Spleen (tissue), 11 donors: ENCODE results near the gene GTF2I. TPM values are rescaled to one million over a fixed set of nuclear protein-coding genes. Genes with fewer than 3 reads are reported as not detected.

Experiments used
- DNase-seq: peaks from one replicate; pipeline ENCODE4 v3.0.0-alpha.2; 2020
- H3K27ac ChIP-seq, 8 donors: fragments of 200-600 bp; sonication (generic) in 7 of 8; 1 replicate in 4 of 8; 2 replicates in 4 of 8; pipeline versions ENCODE4 v1.5.0 to v1.8.0; 2016 to 2021; ENCODE audit warnings: inconsistent platforms in 4 of 8, mild to moderate bottlenecking in 4 of 8, moderate library complexity in 1 of 8
- H3K27me3 ChIP-seq, 7 donors: fragments of 200-600 bp; sonication (generic) in 6 of 7; replicated peaks in 1 of 7; 1 replicate in 4 of 7; 2 replicates in 3 of 7; pipeline versions ENCODE4 v1.5.0 to v1.8.0; 2016 to 2021; ENCODE audit warnings: inconsistent platforms in 3 of 7, mild to moderate bottlenecking in 1 of 7
- H3K36me3 ChIP-seq, 6 donors: fragments of 200-600 bp; sonication (generic) in 5 of 6; 1 replicate in 4 of 6; 2 replicates in 2 of 6; pipeline versions ENCODE4 v1.5.0 to v1.8.0; 2016 to 2021; ENCODE audit warnings: inconsistent platforms in 2 of 6
- H3K4me1 ChIP-seq, 6 donors: fragments of 200-600 bp; sonication (generic) in 5 of 6; 1 replicate in 3 of 6; 2 replicates in 3 of 6; pipeline versions ENCODE4 v1.5.0 to v1.8.0; 2016 to 2021; ENCODE audit warnings: inconsistent platforms in 3 of 6
- H3K4me3 ChIP-seq, 8 donors: fragments of 200-600 bp; sonication (generic) in 7 of 8; 1 replicate in 4 of 8; 2 replicates in 4 of 8; pipeline versions ENCODE4 v1.5.0 to v1.8.0; 2016 to 2021; ENCODE audit warnings: inconsistent platforms in 4 of 8, mild to moderate bottlenecking in 4 of 8, moderate library complexity in 2 of 8
- H3K9me3 ChIP-seq, 8 donors: fragments of 200-600 bp; sonication (generic) in 7 of 8; 1 replicate in 4 of 8; 2 replicates in 4 of 8; pipeline versions ENCODE4 v1.5.0 to v1.8.0; 2016 to 2021; ENCODE audit warnings: inconsistent platforms in 4 of 8
- CTCF ChIP-seq, 11 experiments: fragments of 200-600 bp in 7 of 11; fragments of 450-650 bp in 4 of 11; sonication (generic) in 4 of 11; IDR thresholded peaks in 8 of 11; conservative IDR thresholded peaks in 3 of 11; 1 replicate in 7 of 11; 2 replicates in 4 of 11; pipeline versions ENCODE4 v1.4.0 to v1.8.0; 2016 to 2021; ENCODE audit warnings: antibody characterized with exemption in 11 of 11, inconsistent platforms in 4 of 11, mild to moderate bottlenecking in 1 of 11
- POLR2A ChIP-seq, 3 donors: fragments of 450-650 bp; IDR thresholded peaks; one replicate each; pipeline ENCODE4 v1.5.1; 2017; ENCODE audit warnings: antibody characterized with exemption in 3 of 3, mild to moderate bottlenecking in 1 of 3
- POLR2AphosphoS5 ChIP-seq, 3 donors: sonication (generic); formaldehyde crosslinking; IDR thresholded peaks; one replicate each; pipeline ENCODE4 v1.5.1; 2017; ENCODE audit warnings: antibody characterized with exemption in 3 of 3
- WGBS, 5 donors: extraction: QIAGEN DNeasy Blood & Tissue Kit in 3 of 5; methylation state at CpG; one replicate each; pipeline versions ENCODE4 v1.1.5 to v1.1.7; 2013 to 2018; 5-methylcytosine and 5-hydroxymethylcytosine counted together
- intact Hi-C: fragments of 100-400 bp; cut with DNase I; formaldehyde crosslinking; loops from one replicate; pipeline ENCODE4 v1.15.0; 2023; ENCODE audit warnings: low total_unique reads
- polyA plus RNA-seq, 3 donors: library from polyadenylated mRNA; stranded (reverse); fragments of 200-250 nt; gene quantifications; one replicate each; pipeline ENCODE4 v1.2.1, GENCODE V29; 2013
- total RNA-seq, 7 donors: library from RNA; depleted of rRNA in 3 of 7; stranded (reverse); fragments of >200 nt in 3 of 7; fragmentation: NEBNext Ultra II Directional in 4 of 7; extraction: Animal tissue kit (Norgen Biotek cat#: 25700) in 4 of 7; gene quantifications; one replicate each; pipeline versions ENCODE4 v1.1.0 to v1.2.1, GENCODE V29; 2016 to 2021
- donor health status: healthy with polysubstance abuse.
- donor health status: DM: no; HTN: no; CAD: no; lungs with moderate emphysema.
- donor health status: DM: no; HTN: no; CAD: no.
- donor health status: Bipolar disorder and iron deficiency.
- donor health status: healthy.
- donor health status: DM: no; HTN: no; CAD: no.
- donor health status: DM: yes; HTN: yes; CAD: no.

GTF2I gene
- total and polyA plus RNA-seq, 10 donors, result 13.5 to 257 (median 180) TPM

GRCh38 chr7:74617180-74617744 is 40.3 kb upstream of the GTF2I start:
- DNase-seq, result no peak

GRCh38 chr7:74619235-74619860 is 38.2 kb upstream of the GTF2I start:
- Histone ChIP-seq H3K9me3 (no peaks in the 10 kb centered on the region), H3K36me3 (no peaks in the 10 kb centered on the region), H3K4me3 (no peak overlapping the region), H3K27ac (no peak overlapping the region), H3K4me1 (peaks cover 4 to 24% (median 14%) of the 10 kb centered on the region in 6 donors), H3K27me3 (no peaks in the 10 kb centered on the region)
- TF ChIP-seq POLR2AphosphoS5 (IDR thresholded peaks at IDR 0.05) (no peak), POLR2A (IDR thresholded peaks at IDR 0.05) (no peak), CTCF (IDR thresholded peaks at IDR 0.05 in 8 of 11, conservative IDR thresholded peaks at IDR 0.05 in 3 of 11) (no peak)
- 88 to 94% (median 92%) methylated on average over 12 to 14 of the region's 14 CpGs for WGBS, 5 donors
- intact Hi-C loops, result no loop called here
- no peak for DNase-seq

More at GRCh38 chr7:74617180-74617744, 40.3 kb upstream of the GTF2I start:
- H3K4me3 ChIP-seq, result peak overlapping the region in 1 of 8 donors; percentile 28
- H3K9me3 ChIP-seq, result no peaks in the 10 kb centered on the region
- H3K36me3 ChIP-seq, result no peaks in the 10 kb centered on the region
- peak overlapping the region in 4 of 8 donors; percentile 1 to 59 (median 17) for H3K27ac ChIP-seq
- H3K4me1 ChIP-seq, result peaks cover 4 to 24% (median 14%) of the 10 kb centered on the region in 6 donors
- intact Hi-C loops, result no loop called here
- WGBS, 5 donors, result 18 to 30% (median 26%) methylated on average over 7 to 9 of the region's 9 CpGs
- H3K27me3 ChIP-seq, result no peaks in the 10 kb centered on the region
- TF ChIP-seq POLR2AphosphoS5 (IDR thresholded peaks at IDR 0.05) (peak in 1 of 3 donors; percentile 36), POLR2A (IDR thresholded peaks at IDR 0.05) (no peak)

- H3K27ac ChIP-seq, result no peak overlapping the region
- intact Hi-C loops, result no loop called here
- no peak for TF ChIP-seq CTCF (IDR thresholded peaks at IDR 0.05 in 8 of 11, conservative IDR thresholded peaks at IDR 0.05 in 3 of 11)
- TF ChIP-seq POLR2A (IDR thresholded peaks at IDR 0.05), result no peak
- TF ChIP-seq POLR2AphosphoS5 (IDR thresholded peaks at IDR 0.05), result no peak
- no peak overlapping the region for H3K4me3 ChIP-seq
- H3K27me3 ChIP-seq, result no peaks in the 10 kb centered on the region
- peaks cover 2 to 18% (median 11%) of the 10 kb centered on the region in 6 donors for H3K4me1 ChIP-seq
- H3K36me3 ChIP-seq, result no peaks in the 10 kb centered on the region
- no peaks in the 10 kb centered on the region for H3K9me3 ChIP-seq
- no peak for DNase-seq
- 85 to 96% (median 94%) methylated on average over 5 of the region's 5 CpGs for WGBS, 5 donors
These were observed 35.2 kb upstream of the GTF2I start for GRCh38 chr7:74622228-74622749.

GRCh38 chr7:74623135-74623534 is 34.4 kb upstream of the GTF2I start:
- no peak overlapping the region for H3K4me3 ChIP-seq
- TF ChIP-seq POLR2AphosphoS5 (IDR thresholded peaks at IDR 0.05) (no peak), CTCF (IDR thresholded peaks at IDR 0.05 in 8 of 11, conservative IDR thresholded peaks at IDR 0.05 in 3 of 11) (no peak), POLR2A (IDR thresholded peaks at IDR 0.05) (no peak)
- intact Hi-C loops, result no loop called here
- H3K27me3 ChIP-seq, result no peaks in the 10 kb centered on the region
- no peaks in the 10 kb centered on the region for H3K36me3 ChIP-seq
- peaks cover 0 to 13% (median 9%) of the 10 kb centered on the region in 6 donors for H3K4me1 ChIP-seq
- no peak overlapping the region for H3K27ac ChIP-seq
- H3K9me3 ChIP-seq, result no peaks in the 10 kb centered on the region
- 81 to 87% (median 83%) methylated on average over 9 of the region's 9 CpGs for WGBS, 5 donors
- no peak for DNase-seq
